Heart left ventricle (tissue), 13 donors: ENCODE measurements around the gene RIMS1.

ENCODE experiments used
- CTCF ChIP-seq, 12 donors: fragments of 200-600 bp; sonication (generic) in 4 of 12; IDR thresholded peaks; one replicate each; pipeline versions ENCODE4 v1.5.0 to v1.8.0; 2018 to 2022; ENCODE audit warnings: antibody characterized with exemption in 12 of 12, mild to moderate bottlenecking in 5 of 12
- POLR2A ChIP-seq, 2 donors: fragments of 450-650 bp; IDR thresholded peaks; one replicate each; pipeline ENCODE4 v1.6.1; 2017; ENCODE audit warnings: antibody characterized with exemption in 2 of 2, mild to moderate bottlenecking in 2 of 2, moderate library complexity in 2 of 2
- donor health status: ischemic (EF 13 %, LVEDD 7.1; RV severe dilation, severe dysfunction).
- donor health status: DM: no; HTN: yes; CAD: no.
- donor health status: DM: no; HTN: no; CAD: no.
- donor health status: ischemic (EF 25% LVEDD 6.9; RV normal size, moderate dysfunction).
- donor health status: ischemic (EF 25% LVEDD 5.7; RV mildly dilated, moderate dysfunction).
- donor health status: ischemic (EF 35%, LVEDD 5.7; RV mildly dilated, moderate dysfunction).
- donor health status: nonischemic (EF 11% LVEDD 7.7; RV severe dilation, severe dysfunction).
- donor health status: DM: yes; HTN: yes; CAD: no.
- donor health status: PGD.
- donor health status: ischemic (EF 29% LVEDD 5.4; RV normal size, mild dysfunction).
- donor health status: nonischemic (EF 23%, LVEDD 6.1; RV moderate dilation, normal function).

DNA sequence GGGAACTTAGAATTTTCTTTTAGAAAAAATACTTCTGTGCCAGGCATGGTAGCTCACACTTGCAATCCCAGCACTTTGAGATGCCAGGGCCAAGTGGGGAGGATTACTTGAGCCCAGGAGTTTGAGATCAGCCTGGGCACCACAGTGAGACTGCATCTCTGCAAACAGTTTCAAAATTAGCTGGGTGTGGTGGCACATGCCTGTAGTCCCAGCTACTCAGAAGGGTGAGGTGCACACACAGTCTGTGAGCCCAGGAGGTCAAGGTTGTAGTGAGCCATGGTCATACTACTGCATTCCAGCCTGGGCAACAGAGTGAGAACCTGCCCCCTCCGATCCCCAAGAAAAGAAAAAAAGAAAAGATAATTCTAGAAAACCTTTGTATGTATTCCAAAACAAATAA, 389.5 kb downstream of the RIMS1 start:
- no peak for TF ChIP-seq CTCF (IDR thresholded peaks at IDR 0.05)
- no peak for TF ChIP-seq POLR2A (IDR thresholded peaks at IDR 0.05)
